NB4 (cell line): Measurements from ENCODE around the gene WDR45.

Experiments used
- CTCF ChIP-seq: IDR thresholded peaks from one replicate; pipeline ENCODE4 v1.5.1; 2012; ENCODE audit warnings: low read depth, low read length
- POLR2A ChIP-seq: IDR thresholded peaks from 2 replicates; pipeline ENCODE4 v1.6.1; 2011; ENCODE audit warnings: mild to moderate bottlenecking; ENCODE audit not compliant: insufficient read length; ENCODE audit errors: extremely low read depth

- no peak for TF ChIP-seq POLR2A
- TF ChIP-seq CTCF = no peak
Observed at GRCh38 chrX:49073601-49074575, 5.8 kb downstream of the WDR45 start, which contains the start of gene PRAF2.
